Measurements from ENCODE around the gene BRD8.

Gene BRD8

GRCh38 chr5:138096997-138097828 lies 81.2 kb downstream of the BRD8 start:
- no peak for DNase-seq

DNA sequence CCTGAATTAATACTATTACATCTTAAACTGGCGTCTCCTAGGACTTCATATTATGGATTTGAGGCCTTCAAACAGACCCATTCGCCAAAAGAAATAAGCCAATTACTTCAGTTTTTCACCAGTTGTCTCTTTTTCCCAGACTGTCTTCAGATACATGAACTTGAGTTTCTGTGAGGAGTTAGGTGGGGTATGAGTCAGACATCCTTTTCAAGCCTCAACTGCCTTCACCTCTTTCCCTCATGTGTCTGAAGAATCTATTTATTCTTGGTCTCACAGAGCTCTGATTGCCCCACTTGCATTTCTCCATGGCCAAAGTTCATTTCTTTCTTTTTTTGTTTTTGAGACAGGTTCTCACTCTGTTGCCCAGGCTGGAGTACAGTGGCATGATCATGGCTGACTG lies 82.1 kb downstream of the BRD8 start:
- no peak for DNase-seq

DNA sequence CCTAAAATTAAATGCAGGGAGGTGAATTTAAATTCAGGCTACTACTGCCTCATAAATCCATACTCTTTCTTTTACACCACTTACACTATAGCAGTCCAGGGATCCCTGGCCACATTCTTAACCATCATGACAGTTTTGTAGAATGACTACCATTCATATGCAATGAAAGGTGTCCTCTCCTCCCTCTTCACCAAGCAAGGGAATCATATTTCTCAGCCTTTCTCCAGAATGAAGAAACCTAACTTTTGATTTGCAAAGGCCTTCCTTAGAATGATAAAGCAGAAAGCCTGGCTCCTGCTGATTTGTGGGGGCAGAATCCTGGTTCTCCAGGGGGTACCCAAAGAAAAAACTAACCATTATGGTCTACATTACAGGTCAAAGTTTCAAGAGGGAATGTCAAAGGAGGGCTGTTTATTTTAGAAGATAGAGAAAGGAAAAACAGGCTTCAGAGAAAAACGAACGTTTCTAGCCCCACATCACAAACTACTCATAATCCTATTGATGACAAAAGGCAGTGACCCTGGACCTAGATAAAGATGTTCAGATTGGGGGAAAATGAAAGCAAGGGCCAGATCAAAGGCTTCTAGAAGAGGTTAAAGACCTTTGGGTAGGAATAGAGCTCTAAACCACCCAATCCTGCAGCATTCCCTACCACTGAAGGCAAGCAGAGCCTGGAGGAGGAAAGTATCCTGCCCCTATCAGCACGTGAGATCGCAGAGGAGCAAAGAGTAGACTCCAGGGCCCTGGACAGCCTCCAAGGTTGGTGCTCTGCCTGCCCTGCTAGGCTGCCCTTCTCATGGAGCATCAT lies 83.1 kb downstream of the BRD8 start:
- DNase-seq = no peak

DNA sequence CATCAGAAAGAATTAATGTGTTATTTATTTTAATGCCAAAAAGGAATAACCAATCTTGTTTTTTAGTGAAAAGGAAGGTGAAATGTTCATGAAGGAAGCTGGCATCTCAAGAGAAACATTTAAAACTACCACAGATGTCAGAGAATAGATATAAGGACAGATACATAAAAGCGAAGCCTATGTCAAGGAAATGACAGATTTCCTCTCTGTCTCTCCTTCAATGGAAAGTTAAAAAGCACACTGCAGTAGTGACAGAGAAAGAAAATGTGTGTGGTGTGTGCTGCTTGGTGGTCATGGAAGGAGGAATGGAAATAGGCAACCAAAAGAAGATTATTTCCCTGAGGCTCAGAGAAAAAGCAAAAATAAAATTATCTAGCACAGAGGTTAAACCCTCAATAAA lies 85.4 kb downstream of the BRD8 start:
- DNase-seq = no peak

DNA sequence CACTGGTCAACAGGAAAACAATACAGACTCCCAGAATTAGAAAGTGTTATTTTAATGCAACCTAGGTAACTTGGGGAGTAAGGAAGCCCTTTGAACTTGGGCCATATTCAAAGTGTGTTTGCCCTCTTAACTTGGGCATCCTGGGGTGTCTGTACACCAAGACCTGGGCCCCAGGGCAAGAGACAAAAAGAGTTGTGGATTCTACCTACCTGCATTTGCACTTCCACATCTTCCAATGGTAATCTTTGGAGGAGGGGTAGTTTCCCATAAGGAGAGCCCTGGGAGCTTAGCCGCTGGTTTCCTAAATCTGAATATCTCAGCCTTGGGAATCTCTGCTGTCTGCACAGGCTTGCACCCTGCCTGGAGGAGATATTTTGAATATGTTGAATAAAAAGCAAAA lies 86.1 kb downstream of the BRD8 start:
- no peak for DNase-seq

DNA sequence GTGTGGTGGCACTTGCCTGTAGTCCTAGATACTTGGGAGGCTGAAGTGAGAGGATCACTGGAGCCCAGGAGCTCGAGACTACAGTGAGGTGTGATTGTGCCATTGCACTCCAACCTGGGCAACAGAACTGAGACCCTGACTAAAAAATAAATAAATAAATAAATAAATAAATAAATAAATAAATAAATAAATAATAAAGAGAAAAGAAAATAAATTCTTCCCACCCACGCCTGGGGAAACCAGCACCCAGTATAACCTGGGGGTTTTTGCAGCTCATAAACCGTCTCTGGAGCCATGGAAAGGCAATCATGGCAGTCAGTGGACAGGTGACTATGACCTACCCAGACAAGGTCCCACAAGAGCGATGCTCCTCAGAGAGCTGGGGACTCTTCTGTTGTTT lies 86.7 kb downstream of the BRD8 start:
- DNase-seq = no peak
